ENCODE results near the gene DIDO1. TPM values are rescaled to one million over a fixed set of nuclear protein-coding genes. Genes with fewer than 3 reads are reported as not detected.

Gene DIDO1
- total RNA-seq, 4 donors from 2014 or later, result 64.6 to 143 (median 79.2) TPM

GRCh38 chr20:62881662-62882395 lies 44.5 kb downstream of the DIDO1 start:
- Histone ChIP-seq H3K27me3 (no peaks in the 10 kb centered on the region), H3K4me1 (peaks cover 21% of the 10 kb centered on the region), H3K36me3 (peaks cover 32% of the 10 kb centered on the region), H3K9me3 (no peaks in the 10 kb centered on the region), H3K4me3 (no peak overlapping the region), H3K27ac (no peak overlapping the region)
- 95% methylated on average over 46 of the region's 46 CpGs for WGBS
- TF ChIP-seq, protein P1, sequence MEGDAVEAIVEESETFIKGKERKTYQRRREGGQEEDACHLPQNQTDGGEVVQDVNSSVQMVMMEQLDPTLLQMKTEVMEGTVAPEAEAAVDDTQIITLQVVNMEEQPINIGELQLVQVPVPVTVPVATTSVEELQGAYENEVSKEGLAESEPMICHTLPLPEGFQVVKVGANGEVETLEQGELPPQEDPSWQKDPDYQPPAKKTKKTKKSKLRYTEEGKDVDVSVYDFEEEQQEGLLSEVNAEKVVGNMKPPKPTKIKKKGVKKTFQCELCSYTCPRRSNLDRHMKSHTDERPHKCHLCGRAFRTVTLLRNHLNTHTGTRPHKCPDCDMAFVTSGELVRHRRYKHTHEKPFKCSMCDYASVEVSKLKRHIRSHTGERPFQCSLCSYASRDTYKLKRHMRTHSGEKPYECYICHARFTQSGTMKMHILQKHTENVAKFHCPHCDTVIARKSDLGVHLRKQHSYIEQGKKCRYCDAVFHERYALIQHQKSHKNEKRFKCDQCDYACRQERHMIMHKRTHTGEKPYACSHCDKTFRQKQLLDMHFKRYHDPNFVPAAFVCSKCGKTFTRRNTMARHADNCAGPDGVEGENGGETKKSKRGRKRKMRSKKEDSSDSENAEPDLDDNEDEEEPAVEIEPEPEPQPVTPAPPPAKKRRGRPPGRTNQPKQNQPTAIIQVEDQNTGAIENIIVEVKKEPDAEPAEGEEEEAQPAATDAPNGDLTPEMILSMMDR (IDR thresholded peaks at IDR 0.05), result no peak
- TF ChIP-seq EP300 (IDR thresholded peaks at IDR 0.05) (no peak), POLR2AphosphoS5 (IDR thresholded peaks at IDR 0.05) (no peak), POLR2A (IDR thresholded peaks at IDR 0.05) (no peak)
- no peak for DNase-seq (ENCODE audit: low spot score in 2 of 2)

GRCh38 chr20:62880935-62881661 lies 45.2 kb downstream of the DIDO1 start:
- H3K4me1 ChIP-seq, result peaks cover 25% of the 10 kb centered on the region
- no peak overlapping the region for H3K27ac ChIP-seq
- DNase-seq (ENCODE audit: low spot score in 2 of 2), result no peak
- 93% methylated on average over 20 of the region's 45 CpGs for WGBS
- peaks cover 27% of the 10 kb centered on the region for H3K36me3 ChIP-seq
- no peaks in the 10 kb centered on the region for H3K27me3 ChIP-seq
- TF ChIP-seq POLR2A (IDR thresholded peaks at IDR 0.05) (no peak), POLR2AphosphoS5 (IDR thresholded peaks at IDR 0.05) (no peak), EP300 (IDR thresholded peaks at IDR 0.05) (no peak)
- TF ChIP-seq, protein P1 (IDR thresholded peaks at IDR 0.05), result no peak
- H3K9me3 ChIP-seq, result no peaks in the 10 kb centered on the region
- H3K4me3 ChIP-seq, result no peak overlapping the region

DNA sequence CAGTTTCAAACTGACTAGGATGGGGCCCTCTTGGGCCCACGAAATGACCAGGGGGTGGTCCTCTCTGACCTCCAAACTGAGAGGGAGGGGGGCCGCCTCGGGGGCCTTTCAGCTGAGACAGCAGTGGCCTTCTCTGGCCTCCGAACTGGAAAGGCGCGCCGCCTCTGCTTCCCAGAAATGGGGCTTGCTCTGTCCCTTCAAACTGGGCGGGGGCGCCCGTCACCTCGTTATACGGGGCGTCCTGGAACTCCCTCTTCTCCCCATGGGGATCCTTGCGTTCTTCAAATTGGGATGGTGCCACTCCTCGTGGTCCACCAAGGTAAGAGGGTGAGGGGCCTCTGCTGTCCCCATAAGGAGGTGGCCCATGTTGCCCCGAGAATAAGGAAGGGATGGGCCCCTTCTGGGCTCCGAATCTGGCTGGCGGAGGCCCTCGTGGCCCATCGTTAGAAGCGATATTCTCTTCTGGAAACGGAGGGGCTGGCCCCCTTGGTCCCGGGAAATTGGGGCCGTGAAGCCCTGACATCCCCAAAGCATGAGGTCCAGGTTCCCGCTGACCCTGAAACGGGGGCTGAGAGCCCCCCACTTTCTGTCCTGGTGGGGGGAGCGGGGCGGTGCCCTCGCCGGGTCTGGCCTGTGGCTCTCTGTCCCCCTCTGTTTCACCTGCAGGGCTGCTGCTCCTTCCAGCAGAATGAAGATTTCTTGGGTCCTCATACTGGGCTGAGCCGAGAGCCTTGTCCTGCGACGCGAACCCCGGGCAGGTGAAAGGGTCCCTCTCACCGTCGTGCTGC lies 46.0 kb downstream of the DIDO1 start:
- Histone ChIP-seq H3K9me3 (no peaks in the 10 kb centered on the region), H3K27me3 (no peaks in the 10 kb centered on the region), H3K4me3 (no peak overlapping the region), H3K36me3 (peaks cover 25% of the 10 kb centered on the region), H3K4me1 (peaks cover 25% of the 10 kb centered on the region), H3K27ac (no peak overlapping the region)
- TF ChIP-seq POLR2AphosphoS5 (IDR thresholded peaks at IDR 0.05) (no peak), POLR2A (IDR thresholded peaks at IDR 0.05) (no peak), EP300 (IDR thresholded peaks at IDR 0.05) (no peak)
- TF ChIP-seq, protein P1 (IDR thresholded peaks at IDR 0.05), result no peak
- WGBS, result 94% methylated on average over 22 of the region's 37 CpGs
- DNase-seq (ENCODE audit: low spot score in 2 of 2), result no peak

DNA sequence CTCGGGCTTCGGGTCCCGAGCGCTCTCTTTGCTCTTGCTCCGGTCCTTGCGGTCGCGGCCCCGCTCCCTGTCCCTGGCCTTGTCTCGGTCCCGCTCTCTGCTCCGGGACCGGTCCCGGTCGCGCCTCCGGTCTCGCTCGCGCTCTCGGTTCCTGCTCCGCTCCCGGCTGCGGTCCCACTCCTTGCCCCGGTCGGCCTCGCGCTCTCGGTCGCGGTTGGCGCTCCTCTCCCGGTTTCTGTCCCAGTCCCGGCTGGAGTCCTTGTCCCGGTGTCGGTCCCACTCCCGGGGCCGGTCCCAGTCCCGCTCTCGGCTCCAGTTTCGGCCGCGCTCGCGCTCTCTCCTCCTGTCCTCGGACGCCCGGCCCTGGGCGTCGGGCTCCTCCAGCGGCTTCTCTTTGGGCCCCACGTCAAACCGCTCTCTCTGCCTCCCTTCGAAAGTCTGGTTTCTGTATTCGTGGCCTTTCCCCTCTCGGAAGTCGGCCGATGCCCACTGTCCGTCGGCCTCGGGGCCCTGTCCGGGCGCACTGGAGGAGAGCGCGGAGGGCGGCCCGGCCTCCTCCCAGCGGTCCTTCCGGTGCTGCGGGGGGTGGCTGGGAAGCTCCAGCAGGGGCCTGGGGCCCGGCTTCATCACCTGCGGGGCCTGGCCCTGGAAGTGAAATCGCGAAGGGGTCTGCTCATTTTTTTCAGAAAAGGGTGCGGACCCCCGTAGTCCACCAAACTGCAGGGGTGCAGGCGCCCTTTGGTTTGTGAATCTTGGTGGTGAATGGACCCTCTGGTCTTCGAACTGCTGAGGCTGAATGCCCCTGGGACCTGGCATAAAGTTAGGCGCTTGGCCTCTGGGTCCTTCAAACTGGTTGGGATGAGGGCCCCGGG lies 46.8 kb downstream of the DIDO1 start:
- Histone ChIP-seq H3K9me3 (no peaks in the 10 kb centered on the region), H3K27me3 (no peaks in the 10 kb centered on the region), H3K4me1 (peaks cover 21% of the 10 kb centered on the region), H3K36me3 (peaks cover 25% of the 10 kb centered on the region), H3K4me3 (no peak overlapping the region), H3K27ac (no peak overlapping the region)
- WGBS, result 77% methylated on average over 80 of the region's 80 CpGs
- DNase-seq (ENCODE audit: low spot score in 2 of 2), result no peak
- no peak for TF ChIP-seq EP300 (IDR thresholded peaks at IDR 0.05)
- TF ChIP-seq, protein P1 (IDR thresholded peaks at IDR 0.05), result no peak
